ENCODE results near the gene UBN1.
A peak's percentile ranks its signal among the peaks of the same experiment; 100 is the strongest.
"Not testable (repeated sequence)": the region's sequence is repeated elsewhere in the genome, so short reads cannot be mapped to it uniquely, and the experiment has no call there.

The UBN1 gene

DNA sequence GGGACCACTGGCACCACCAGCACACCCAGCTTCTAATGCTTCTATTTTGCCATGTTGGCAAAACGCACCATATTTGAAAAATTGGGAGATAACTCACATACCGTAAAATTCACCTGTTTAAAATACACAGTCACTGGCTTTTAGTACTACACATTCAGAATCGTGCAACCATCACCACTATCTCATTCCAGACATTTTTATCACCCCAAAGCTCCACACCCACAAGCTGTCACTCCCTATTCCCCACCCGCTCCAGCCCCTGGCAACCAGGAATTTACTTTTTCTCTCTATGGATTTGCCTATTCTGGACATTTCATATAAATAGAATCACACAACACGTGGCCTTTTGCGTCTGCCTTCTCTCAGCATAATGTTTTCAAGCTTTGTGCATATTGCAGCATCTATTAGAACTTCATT is 64.7 kb downstream of the UBN1 start:
- peak; percentile 43 for DNase-seq

DNA sequence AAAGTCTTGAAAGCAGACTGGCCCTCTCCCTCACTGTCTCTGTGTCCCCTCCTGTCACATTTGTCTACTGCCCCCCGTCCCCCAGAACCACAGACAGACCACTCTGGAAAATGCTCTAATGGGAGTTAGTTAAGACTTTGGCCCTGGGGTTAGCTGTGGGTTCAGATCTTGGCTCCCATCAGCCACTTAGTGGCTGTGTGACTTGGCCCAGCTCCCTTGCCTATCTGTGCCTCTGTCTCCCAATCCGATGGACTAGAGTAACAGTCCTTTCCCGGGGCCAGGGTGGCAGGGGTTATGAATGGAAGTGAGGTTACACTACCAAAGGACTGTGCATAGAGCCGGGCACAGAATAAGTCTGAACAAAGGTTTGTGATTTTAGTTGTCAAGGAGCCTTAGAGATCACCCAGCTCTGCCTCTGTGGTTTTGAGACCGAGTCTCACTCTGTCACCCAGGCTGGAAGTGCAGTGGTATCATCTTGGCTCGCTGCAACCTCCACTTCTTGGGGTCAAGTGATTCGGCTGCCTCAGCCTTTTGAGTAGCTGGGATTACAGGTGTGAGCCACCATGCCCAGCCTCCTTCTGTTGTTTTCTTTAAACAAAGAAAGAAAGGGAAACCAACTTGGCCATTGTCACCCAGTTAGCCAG is 66.0 kb downstream of the UBN1 start:
- no peak for DNase-seq

DNA sequence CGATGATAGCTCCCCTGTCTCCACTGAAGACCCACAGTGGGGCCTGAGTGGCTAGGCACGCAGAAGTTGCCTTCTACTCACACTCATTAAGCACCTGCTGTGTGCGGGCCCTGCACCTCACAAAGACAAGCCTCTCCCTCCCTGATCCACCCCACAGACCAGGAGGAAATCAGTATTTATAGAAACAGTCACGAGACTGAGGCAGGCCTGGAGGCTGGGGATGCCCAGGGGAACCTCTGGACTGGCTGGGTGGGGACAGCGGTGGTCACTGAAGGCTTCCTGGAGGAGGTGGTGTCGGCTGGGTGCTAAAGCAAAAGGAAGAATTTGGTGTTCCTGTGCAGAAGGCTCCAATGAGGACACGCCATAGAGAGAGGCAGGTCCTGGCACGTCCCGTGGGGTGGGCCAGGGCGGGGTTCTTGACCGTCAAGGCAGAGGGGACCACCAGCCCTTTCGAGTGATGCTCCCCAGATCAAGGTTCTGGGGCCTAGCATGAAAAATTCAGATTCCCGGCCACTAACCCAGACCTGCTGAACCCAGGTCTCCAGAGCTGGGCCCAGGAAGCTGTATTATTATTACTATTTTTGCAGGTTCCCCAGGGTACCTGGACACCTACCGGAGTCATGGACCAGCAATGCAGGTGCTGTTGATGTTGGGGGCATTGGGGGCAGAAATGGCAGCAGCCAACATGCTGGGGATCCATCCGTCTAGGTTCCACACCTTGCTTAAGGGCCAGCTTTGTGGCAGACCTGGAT is 66.7 kb downstream of the UBN1 start:
- DNase-seq: no peak

DNA sequence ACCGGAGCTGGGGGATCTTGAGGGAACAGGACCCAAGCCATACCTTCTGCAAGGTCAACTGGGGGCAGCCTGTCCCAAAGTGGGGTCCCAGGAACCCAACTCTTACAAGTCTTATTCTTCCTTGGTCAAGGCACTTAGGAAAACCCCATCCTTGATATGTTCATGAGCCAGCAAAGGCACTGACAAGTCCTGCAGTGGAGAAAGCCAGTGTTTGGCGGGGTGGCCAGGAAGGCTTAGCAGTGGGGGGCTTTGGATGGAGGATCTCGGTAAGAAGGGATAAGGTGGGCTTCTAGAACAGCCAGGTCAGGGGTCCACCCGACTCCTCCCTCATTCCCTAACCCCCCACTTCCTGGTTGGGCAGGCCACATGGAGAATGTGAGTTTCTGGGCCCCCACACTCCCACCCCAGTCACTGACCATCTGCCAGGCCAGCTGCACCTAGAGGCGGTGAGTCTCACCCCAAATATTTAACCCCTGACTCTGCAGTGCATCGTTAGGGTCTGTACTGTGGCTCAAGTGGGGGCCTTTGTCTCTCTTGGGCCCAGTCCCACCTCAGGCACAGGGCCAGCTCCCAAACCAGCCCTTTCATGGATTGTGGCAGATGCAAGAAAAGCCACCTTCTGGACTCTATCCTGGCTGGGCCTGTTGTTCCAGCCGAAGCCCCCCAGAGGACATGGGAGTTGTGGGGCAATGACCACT is 67.4 kb downstream of the UBN1 start:
- DNase-seq: peak; percentile 26

DNA sequence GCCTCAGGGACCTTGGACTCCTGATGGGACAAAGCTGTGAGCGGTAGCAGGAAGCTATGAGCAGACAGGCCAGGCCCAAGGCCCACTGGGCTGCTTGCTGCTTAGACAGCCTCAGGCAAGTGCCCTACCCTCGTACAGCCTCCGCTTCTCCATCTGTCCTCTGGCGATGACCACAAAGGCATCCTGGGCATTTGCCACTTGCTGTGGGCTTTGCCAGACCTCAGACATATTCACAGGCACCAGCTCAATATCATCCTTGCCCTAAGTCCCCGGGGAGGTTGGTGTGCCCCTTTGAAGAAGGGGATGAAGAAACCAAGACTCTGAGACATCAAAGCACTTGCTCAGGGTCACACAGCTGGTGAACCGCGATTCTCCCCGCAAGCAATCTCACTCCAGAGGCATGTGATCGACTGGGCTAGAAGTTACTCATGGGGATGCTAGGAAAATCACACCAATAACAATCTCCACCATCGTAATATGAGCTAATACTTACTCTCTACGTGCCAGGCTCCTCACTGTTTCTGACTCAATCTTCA is 68.0 kb downstream of the UBN1 start:
- DNase-seq: peak; percentile 90

DNA sequence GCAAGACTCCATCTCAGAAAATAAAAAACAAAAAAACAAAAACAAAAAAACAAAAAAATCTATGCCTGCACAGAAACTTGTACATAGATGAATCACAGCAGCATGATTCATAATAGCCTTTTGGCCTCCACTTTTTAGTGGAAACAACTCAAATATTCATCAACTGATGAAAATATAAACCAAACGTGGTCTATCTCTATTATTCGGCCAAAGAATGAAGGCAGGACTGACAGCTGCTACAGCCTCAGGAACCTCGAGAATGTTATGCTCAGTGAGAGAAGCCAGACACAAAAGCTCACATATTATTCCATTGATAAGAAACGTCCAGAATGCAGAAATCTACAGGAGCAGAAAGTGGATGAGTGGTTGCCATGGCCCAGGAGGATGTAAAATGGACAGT is 69.8 kb downstream of the UBN1 start:
- peak; percentile 34 for DNase-seq

DNA sequence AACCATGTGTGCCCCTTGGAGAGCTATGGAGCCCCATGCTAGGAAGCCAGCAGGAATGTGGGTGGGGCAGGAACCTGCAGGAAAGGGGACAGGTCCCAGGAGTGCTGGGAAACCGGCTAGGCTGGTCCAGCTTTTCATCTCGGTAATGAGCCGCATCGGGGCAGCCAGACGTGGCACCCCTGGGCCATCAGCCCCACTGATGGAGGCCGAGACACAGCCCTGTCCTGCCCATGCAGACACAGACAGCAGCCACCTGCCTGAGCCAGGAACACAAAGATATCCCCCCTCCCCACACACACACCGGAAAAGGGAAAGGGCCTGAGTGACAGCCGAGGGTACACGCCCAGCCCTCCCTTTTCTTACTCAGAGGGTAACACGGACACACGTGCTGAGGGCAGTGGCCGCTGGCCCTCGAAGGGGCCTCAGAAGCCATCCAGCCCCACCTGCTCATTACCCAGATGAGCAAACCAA is 71.5 kb downstream of the UBN1 start:
- no peak for DNase-seq

DNA sequence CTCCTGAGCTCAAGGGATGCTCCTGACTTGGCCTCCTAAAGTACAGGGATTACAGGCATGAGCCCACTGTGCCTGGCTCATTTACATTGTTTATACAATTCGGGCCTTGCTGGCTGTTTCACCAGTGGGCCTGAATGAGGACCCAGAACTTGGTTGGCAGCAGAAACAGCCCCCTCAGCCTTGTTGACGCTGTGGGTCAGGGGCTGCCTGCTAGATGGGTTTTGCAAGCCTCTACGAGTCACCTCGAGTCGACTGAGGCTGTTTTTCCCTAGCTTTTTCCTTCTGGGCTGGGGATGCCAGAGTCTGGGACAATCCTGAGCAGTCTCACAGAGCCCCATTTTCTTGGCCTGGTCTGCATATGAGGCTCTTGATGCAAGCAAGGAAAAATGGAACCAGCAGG is 73.5 kb downstream of the UBN1 start:
- no peak for DNase-seq

DNA sequence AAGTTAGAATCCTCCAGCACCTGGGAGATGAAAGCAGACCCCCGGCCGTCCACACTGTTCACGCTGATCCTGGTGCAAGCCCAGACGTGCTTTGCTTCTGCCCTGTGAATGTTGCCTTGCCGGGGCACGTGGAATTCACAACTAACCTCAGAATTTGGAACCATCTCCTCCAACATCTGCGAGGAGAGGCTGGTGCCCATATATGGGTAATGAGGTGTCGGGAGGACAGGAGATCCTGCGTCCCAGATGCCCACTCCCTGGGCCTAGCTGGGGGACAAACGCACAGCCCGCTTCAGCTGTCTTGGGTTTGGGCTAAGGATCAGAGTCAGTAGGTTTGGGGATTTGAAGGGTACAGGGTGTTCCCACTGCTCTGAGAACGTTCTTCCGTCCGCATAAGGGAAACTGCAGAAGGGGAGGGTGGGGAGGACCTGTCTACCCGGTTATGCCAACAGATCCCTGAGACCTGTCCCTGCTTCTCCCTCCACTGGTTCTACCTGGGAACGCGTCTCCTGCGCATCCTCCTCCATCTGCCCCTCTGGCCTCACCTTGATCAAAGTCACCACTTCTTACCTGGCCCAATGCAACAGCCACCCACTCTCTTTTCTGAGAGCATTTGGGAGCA is 75.6 kb downstream of the UBN1 start:
- no peak for DNase-seq

DNA sequence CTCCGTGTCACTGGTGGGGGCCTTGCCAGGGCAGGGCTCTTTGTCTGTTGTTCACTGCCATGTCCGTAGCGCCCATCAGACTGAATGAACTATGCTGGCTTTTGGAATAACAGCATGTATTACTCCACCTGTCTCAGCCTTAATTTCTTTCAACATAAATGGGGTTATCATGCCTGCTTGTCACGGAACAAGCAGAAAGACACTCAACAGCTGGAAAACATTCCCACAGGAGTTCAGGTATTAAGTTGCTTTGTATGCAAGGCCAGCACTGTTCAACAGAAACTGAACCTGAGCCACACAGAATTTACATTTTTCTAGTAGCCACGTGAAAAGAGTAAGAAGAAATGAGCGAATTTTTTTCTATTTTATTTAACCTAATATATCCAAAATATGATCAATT is 76.6 kb downstream of the UBN1 start:
- DNase-seq: no peak

DNA sequence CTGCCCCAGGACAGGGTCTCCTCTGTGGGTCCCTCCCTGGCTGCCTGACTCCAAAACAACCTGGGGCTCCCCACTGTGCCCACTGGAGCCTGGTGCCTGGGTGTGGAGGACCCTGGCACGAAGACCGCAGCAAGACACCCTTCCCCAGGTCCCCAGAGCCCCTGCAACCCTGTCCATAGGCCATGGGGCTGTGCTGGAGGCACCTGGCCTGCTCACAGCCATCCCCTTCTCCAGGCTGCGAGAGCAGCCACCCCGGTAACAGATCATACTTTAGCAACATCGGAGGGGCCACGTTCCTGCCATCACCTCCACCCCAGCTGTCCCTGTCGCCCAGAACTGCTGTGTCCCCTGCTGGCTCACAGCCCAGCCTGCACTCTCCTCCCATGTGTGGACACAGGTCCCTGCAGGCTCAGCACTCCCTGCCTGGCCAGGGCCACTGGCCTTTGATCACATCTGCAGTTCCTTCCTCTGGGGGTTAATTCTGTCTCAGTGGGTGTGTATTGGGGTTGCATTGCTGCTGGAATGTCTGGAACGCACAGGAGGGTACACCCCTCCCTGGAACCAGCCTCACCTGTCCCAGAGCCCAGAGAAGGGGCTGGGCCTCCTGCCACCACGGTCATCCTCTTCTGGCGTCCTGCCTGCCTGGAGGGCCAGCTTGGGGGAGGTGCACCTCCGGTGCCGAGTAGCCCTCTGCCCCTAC is 77.5 kb downstream of the UBN1 start:
- no peak for DNase-seq

DNA sequence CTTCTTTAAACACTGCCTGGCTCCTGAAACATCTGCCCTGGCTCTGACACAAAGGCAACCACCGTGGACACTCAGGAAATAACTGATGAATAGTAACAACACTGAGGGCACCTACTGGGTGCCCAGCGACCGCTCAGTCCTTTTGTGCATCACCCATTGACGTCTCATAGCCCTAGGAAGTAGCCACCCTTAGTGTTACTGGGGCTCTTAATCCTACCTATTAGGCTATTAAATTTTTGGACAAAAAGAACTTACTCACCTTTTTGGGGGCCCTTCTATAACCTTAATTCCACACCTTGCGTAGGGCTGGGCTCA is 78.0 kb downstream of the UBN1 start:
- no peak for DNase-seq

DNA sequence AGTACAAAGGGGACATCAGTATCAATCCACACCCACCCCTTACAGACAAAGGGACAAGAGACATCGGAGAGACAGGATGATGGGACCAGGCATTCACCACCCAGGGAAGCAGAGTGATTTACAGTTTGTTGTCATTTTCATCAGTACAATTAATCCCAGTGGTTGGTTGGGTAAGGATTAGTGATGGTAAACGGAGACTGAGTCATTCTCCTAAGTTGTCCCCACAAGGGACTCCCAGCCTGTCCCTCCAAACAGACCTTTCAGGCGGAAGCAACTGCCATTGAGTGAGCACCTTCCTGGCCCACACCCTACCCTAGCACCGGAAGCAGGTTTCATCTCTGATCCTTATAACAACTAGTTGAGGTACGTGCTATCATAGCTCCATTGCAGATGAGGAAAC is 78.5 kb downstream of the UBN1 start:
- DNase-seq: no peak

DNA sequence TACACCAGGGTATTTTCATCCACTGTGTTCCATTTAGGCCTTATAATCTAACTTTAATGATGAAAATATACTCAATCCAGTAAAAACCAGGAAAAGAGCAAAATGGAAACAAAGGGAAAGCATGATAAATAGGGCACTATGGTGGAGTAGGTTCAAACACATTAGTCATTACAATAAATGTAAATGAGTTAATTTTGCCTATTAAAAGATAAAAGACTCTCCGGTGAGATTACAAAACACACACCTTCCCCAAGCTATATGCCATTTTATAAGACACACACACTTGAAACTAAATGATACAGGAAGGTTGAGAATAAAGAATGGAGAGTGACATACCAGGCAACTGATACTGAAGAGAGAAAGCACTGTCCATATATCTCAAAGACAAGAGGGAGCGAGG is 79.6 kb downstream of the UBN1 start:
- DNase-seq: no peak

DNA sequence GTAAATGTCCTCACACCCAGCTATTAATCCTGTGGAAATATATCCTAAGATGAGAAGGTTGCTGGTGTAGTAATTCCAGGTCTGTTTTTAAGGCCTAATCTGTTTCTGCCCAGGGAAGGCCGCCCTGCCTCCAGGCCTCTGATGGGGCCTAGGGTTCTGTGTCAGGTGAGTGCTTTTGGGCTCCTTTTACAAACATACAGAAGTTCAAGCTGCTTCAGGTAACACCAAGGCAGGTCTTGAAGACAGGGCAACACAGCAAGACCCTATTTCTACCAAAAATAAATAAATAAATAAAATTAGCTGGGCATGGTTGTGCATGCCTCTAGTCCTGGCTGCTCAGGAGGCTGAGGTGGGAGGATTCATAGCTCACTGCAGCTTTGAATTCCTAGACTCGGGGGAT is 80.4 kb downstream of the UBN1 start:
- no peak for DNase-seq

DNA sequence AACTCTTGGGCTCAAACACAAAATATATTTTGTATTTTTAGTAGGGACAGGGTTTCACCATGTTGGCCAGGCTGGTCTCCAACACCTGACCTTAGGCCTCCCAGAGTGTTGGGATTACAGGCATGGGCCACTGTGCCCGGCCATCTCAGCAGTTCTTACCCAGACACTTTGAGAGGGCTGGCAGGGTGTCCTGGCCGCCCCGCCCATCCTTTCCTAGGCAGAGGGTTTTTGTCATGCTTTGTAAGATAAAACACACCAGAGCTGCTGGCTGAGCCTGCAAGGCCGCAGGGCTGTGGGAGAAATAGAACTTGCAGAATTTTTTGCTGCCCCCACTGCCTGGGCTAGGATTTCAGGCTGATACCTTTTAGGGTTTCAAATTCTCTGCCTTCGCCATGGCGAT is 80.9 kb downstream of the UBN1 start:
- DNase-seq: no peak

DNA sequence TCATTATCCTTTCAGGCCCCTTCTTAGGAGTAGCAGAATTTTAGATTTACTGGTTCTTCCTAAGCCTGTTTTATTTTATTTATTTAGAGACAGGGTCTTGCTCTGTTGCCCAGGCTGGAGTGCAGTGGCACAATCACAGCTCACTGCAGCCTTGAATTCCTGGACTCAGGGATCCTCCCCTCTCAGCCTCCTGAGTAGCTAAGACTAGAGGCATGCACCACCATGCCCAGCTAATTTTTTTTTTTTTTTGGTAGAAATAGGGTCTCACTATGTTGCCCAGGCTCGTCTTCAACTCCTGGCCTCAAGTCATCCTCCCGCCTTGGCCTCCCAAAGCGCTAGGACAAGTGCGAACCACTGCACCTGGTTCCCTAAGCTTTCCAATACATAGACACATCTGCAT is 82.3 kb downstream of the UBN1 start:
- not testable (repeated sequence) for DNase-seq

DNA sequence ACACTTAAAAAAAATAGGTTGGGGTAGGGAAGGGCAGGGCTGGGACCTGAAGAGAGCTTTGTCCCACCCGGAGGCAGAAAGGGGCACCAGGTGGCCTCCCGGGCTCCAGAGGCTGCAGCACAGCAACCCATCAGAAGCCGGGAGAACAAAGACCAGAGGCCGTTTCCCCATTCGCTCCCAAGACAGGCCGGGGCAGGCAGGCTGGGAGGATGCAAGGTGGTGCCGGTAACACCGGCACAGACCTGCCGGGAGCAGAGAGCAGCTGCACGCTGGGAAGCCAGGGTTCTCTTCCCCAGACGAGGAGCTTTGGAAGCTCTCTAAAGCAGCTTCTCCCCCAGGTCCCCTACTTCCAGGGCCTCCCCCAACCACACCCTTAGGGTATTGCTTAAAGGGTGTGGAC is 84.1 kb downstream of the UBN1 start:
- DNase-seq: no peak
